Breast epithelium (tissue), 4 donors: Measurements from ENCODE around the gene CAB39. TPM values are rescaled to one million over a fixed set of nuclear protein-coding genes. Genes with fewer than 3 reads are reported as not detected.
"Not testable (repeated sequence)": the region's sequence is repeated elsewhere in the genome, so short reads cannot be mapped to it uniquely, and the experiment has no call there.

ENCODE experiments used
- DNase-seq, 2 donors: peaks; one replicate each; pipeline ENCODE4 v3.0.0-alpha.2; 2019; ENCODE audit warnings: low spot score in 2 of 2
- H3K27ac ChIP-seq, 2 donors: fragments of 200-600 bp; sonication (generic) in 1 of 2; one replicate each; pipeline ENCODE4 v1.5.1; 2016 to 2019; ENCODE audit warnings: mild to moderate bottlenecking in 1 of 2
- H3K27me3 ChIP-seq, 2 donors: fragments of 200-600 bp; sonication (generic) in 1 of 2; one replicate each; pipeline versions ENCODE4 v1.5.1 to v1.6.0; 2017 to 2019; ENCODE audit warnings: control low read depth in 1 of 2, mild to moderate bottlenecking in 1 of 2
- H3K36me3 ChIP-seq: fragments of 200-600 bp; one replicate; pipeline ENCODE4 v1.5.1; 2019
- H3K4me1 ChIP-seq, 2 donors: fragments of 200-600 bp; sonication (generic); one replicate each; pipeline ENCODE4 v1.5.1; 2016 to 2019; ENCODE audit warnings: control low read depth in 1 of 2
- H3K4me3 ChIP-seq, 3 donors: fragments of 200-600 bp; sonication (generic); 1 replicate in 2 of 3; 2 replicates in 1 of 3; pipeline ENCODE4 v1.5.1; 2016 to 2019; ENCODE audit warnings: mild to moderate bottlenecking in 3 of 3, moderate library complexity in 2 of 3
- H3K9me3 ChIP-seq, 2 donors: fragments of 200-600 bp; sonication (generic) in 1 of 2; one replicate each; pipeline ENCODE4 v1.5.1; 2016 to 2019; ENCODE audit warnings: control low read depth in 1 of 2
- CTCF ChIP-seq, 3 donors: fragments of 450-650 bp; IDR thresholded peaks; one replicate each; pipeline ENCODE4 v1.5.1; 2016 to 2017; ENCODE audit warnings: antibody characterized with exemption in 3 of 3, mild to moderate bottlenecking in 3 of 3, moderate library complexity in 3 of 3
- POLR2A ChIP-seq: fragments of 450-650 bp; IDR thresholded peaks from one replicate; pipeline ENCODE4 v1.6.1; 2016; ENCODE audit warnings: antibody characterized with exemption, mild to moderate bottlenecking, moderate library complexity
- POLR2AphosphoS5 ChIP-seq, 3 donors: sonication (generic); formaldehyde crosslinking; IDR thresholded peaks; one replicate each; pipeline ENCODE4 v1.6.1; 2017; ENCODE audit warnings: antibody characterized with exemption in 3 of 3
- intact Hi-C: fragments of 100-400 bp; cut with DNase I; formaldehyde crosslinking; loops from one replicate; pipeline ENCODE4 v1.15.1; 2023; ENCODE audit warnings: low total_unique reads
- total RNA-seq, 3 donors: library from RNA; depleted of rRNA; stranded (reverse); fragments of >200 nt; gene quantifications; one replicate each; pipeline ENCODE4 v1.1.0, GENCODE V29; 2016

The CAB39 gene
- total RNA-seq, 3 donors from 2014 or later = 79.0 to 85.9 (median 83.4) TPM

DNA sequence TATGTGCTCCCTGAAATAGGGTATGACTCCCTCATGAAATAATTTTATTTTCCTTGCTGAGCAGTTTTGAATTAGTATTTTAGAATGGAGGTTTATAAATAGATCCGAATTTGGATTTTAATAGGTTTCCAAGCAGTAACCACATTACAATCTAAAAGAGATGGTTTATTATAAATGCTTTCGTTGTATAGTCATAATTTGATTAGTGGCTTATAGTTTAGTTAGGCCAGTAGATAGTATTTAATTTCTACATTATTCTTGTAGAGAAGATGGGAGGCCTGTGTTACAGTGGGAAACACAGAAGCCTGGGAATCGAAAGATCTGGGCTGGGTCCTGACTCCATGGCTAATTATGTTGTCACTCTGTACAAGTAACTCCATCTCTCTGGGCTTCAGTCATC, 6.7 kb downstream of the CAB39 start:
- H3K9me3 ChIP-seq = no peaks in the 10 kb centered on the region
- no peak for DNase-seq
- H3K27ac ChIP-seq = no peak overlapping the region
- H3K4me1 ChIP-seq = no peaks in the 10 kb centered on the region
- no peaks in the 10 kb centered on the region for H3K36me3 ChIP-seq
- H3K27me3 ChIP-seq = no peaks in the 10 kb centered on the region
- no peak for TF ChIP-seq CTCF (IDR thresholded peaks at IDR 0.05)
- TF ChIP-seq POLR2AphosphoS5 (IDR thresholded peaks at IDR 0.05) = no peak
- no peak for TF ChIP-seq POLR2A
- intact Hi-C loops = loop anchor here (10.0 kb wide), 1 partner anchor 75 kb away; no protein-coding TSS in a partner anchor
- no peak overlapping the region for H3K4me3 ChIP-seq

DNA sequence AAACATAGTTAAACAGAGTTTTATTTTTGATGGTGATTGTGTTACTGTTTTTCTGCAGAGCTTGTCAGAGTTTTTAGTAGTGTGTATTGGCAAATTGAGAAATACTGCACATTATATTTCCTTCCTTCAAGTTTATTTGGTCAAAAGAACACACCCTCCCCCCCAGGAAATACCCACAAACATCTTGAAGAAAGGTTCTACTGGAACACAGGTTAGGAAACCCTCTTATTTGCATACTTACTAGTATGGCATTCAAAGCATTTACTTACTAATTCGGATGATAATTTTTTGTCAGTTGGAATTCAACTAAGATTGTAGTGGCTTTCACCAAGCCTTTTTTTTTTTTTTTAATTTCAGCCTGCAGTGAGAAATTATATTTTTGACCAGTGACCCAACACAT, 9.1 kb downstream of the CAB39 start:
- intact Hi-C loops = no loop called here
- no peak for DNase-seq
- Histone ChIP-seq H3K4me1 (no peaks in the 10 kb centered on the region), H3K27ac (no peak overlapping the region), H3K27me3 (no peaks in the 10 kb centered on the region), H3K9me3 (no peaks in the 10 kb centered on the region), H3K36me3 (no peaks in the 10 kb centered on the region), H3K4me3 (no peak overlapping the region)
- TF ChIP-seq POLR2AphosphoS5 (IDR thresholded peaks at IDR 0.05) = no peak
- no peak for TF ChIP-seq CTCF (IDR thresholded peaks at IDR 0.05)
- no peak for TF ChIP-seq POLR2A

- DNase-seq = no peak
- Histone ChIP-seq H3K27ac (no peak overlapping the region), H3K9me3 (no peaks in the 10 kb centered on the region), H3K4me3 (no peak overlapping the region), H3K27me3 (no peaks in the 10 kb centered on the region), H3K36me3 (no peaks in the 10 kb centered on the region), H3K4me1 (no peaks in the 10 kb centered on the region)
- TF ChIP-seq POLR2A = no peak
- no peak for TF ChIP-seq POLR2AphosphoS5 (IDR thresholded peaks at IDR 0.05)
- TF ChIP-seq CTCF (IDR thresholded peaks at IDR 0.05) = no peak
- intact Hi-C loops = no loop called here
Measured at GRCh38 chr2:230722207-230722885, 9.7 kb downstream of the CAB39 start.

- no peaks in the 10 kb centered on the region for H3K36me3 ChIP-seq
- TF ChIP-seq CTCF (IDR thresholded peaks at IDR 0.05) = no peak
- no peak for TF ChIP-seq POLR2AphosphoS5 (IDR thresholded peaks at IDR 0.05)
- no peak for TF ChIP-seq POLR2A
- no peak for DNase-seq
- H3K9me3 ChIP-seq = no peaks in the 10 kb centered on the region
- no peak overlapping the region for H3K4me3 ChIP-seq
- intact Hi-C loops = no loop called here
- H3K27me3 ChIP-seq = no peaks in the 10 kb centered on the region
- no peaks in the 10 kb centered on the region for H3K4me1 ChIP-seq
- no peak overlapping the region for H3K27ac ChIP-seq
Measured at GRCh38 chr2:230723363-230723762, 10.7 kb downstream of the CAB39 start.

DNA sequence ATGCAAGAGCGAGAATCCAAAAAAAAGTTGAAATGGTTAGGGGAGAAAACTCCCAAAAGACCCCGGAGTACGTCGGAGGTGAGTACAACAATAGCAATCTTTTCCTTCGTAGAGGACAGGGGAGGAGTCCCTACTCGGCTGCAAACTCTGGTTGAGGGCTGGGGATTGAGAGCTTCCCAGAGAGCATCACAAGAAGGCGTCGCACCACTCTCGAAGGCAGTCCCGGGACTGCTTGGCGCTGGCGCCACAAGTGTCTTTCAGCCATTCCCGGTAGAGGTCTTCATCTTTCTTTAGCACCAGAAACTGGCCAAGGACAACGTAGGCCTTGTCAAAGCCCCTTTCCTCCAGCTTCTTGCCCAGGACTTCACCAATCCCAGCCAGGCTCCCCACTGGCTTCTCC, 12.3 kb downstream of the CAB39 start:
- DNase-seq, H3K4me1 ChIP-seq, H3K9me3 ChIP-seq, H3K4me3 ChIP-seq, H3K27ac ChIP-seq, intact Hi-C loops, H3K36me3 ChIP-seq, H3K27me3 ChIP-seq: not testable (repeated sequence)
